GM21515 (cell line): ENCODE results near the gene ETFA.
"Not testable (repeated sequence)": the region's sequence is repeated elsewhere in the genome, so short reads cannot be mapped to it uniquely, and the experiment has no call there.

Experiments used
- ATAC-seq: cut with Tn5 transposase; IDR thresholded peaks from one replicate; pipeline ENCODE4 v1.9.1; 2021; ENCODE audit not compliant: unreplicated experiment

The ETFA gene

DNA sequence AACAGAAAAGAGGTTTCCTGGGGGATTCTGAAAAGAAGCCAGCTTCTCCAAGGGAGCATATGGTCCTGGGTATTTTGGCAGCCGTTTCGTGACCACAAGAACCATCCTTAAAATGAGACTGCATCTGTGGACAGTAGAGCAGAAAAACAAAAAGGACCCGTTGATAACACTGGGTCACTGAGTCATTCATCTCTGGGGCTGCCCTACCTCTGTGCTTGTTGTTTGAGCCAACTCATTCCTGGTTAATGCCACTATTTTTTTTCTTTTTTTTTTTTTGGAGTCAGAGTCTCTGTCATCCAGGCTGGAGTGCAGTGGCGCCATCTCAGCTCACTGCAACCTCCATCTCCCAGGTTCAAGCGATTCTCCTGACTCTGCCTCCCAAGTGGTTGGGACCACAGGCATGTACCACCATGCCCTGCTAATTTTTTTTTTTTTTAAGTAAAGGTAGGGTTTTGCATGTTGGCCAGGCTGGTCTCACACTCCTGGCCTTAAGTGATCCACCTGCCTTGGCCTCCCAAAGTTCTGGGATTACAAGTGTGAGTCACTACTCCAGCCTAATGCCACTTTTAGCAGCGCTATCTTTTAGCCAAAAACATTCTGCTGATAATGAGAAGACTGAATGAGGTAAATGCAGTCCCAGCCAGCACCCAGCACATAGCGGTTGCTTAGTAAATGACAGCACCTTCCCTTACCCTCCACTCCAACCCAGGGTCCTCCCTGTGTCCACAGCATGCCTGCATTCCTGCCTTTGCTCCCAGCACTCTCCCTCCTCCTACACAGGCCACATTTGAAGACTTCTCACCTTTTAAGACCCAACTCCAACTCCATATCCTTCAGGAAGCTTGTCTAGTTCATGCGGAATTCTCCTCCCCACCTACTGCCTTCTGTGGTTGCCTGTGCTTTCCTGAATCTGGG is 16.2 kb upstream of the ETFA start:
- no peak for ATAC-seq

DNA sequence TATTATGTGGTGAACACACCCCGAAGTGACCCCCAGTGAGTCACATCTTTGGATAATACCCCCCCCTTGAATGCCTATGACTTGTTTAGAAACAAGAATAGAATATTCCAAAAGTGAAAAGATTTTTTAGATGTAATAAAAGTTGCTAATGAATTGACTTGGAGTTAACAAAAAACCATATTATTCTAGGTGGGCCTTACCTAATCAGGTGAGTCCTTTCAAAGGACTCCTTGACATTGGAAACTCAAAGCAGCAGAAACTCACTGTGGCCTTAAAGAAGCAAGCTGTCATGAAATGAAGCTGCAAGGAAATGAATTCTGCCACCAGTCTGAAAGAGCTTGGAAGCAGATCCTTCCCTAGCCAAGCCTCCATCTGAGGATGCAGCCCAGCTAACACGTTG is 14.4 kb upstream of the ETFA start:
- no peak for ATAC-seq

DNA sequence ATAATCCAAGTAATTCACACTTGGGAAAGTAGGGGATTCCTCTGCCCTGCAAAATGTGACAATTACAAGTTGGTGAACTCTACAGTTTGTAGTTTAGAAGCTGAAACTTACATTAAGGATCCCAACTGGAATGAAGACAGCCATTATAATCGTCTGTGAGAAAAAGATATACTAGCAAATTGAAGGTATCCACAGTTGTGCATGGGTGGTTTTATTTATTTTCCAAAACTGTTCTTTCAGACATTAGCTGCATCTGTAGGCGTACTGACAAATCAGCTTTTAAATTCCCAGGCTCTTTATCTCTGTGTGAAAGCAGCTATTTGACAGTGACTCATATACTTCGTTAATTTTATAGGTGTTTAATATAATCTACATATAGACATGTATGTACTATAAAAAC is 12.8 kb upstream of the ETFA start:
- ATAC-seq: no peak

DNA sequence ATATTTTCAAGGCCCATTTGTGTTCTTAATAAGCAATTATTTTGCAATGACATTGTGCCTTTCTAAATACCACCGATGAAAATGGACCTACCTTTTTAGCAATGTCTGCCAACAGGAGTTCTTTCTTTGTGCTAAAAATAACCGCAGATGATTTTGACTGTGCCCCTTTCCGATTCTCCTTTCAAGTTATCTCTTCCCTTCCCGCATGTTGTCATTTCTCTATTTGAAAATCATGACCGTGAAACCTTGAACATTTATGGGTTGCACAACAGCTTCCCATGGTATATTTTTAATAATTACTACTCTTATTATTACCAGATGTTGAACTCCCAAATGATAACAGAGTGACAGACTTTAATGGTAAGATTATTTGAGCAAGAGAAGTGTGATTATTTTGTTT is 10.3 kb upstream of the ETFA start:
- no peak for ATAC-seq

DNA sequence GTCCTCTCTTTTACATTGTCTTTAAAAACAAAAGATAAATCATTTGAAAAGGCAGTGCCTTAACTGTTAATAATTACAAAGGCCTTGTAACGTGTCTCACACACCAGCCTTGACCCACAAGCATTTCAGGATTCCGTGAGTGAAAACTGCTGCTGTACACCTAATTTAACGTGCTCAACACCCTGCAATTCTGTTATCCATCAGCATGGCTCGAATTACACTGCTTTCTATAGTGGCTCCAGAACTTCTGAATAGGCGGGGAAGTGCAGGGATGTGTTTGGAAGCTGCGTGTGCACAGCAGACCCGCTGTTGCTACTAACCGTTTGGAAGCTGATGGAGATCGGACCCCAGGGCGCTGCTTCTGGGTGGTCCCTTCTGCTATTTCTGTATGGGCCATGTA is 9.9 kb upstream of the ETFA start:
- ATAC-seq: no peak

DNA sequence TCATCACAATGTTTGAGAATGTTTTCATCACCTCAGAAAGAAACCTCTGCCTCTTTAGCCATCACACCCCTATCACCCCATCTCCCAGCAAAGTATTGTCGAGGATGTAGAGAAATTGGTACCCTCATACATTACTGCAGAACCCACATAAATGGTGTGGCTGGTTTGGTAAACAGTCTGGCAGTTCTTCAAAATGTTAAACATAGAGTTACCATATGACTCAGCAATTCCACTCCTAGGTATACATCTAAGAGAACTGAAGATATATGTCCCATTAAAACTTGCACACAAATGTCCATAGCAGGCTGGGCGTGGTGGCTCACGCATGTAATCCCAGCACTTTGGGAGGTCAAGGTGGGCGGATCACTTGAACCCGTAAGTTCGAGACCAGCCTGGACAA is 8.7 kb upstream of the ETFA start:
- no peak for ATAC-seq

DNA sequence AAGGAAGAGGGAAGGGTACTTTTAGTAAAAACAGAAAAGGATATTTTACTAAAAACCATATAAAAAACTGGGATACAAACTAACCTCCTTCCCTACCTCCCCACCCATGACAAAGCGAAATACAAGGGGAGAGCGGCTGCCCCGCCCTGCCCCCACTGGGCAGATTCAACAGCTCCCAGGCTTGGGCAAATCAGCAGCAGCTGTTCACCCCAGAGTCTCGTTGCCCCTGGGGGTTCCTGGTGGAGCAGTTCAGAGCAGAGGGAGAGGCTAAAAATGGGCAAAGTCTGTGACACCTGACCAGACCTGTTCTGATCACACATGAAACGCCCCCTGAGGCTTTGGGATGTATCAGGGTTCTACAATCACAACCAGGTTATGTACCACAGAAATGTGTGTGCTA is 2.5 kb upstream of the ETFA start:
- no peak for ATAC-seq

DNA sequence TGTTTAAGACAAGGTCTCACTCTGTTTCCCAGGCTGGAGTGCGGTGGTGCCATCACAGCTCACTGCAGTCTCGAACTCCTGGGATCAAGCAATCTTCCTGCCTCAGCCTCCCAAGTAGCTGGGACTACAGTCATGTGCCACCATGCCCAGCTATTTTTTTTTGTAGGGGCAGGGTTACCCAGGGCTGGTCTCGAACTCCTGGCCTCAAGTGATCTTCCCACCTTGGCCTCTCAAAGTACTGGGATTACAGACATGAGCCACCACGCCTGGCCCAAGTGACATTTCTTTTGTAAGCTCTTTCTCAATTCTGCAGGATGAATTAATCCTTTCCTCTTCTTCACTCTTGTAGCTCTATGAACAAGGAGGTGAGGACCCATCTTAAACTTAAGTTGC is 1.9 kb upstream of the ETFA start:
- ATAC-seq: not testable (repeated sequence)

DNA sequence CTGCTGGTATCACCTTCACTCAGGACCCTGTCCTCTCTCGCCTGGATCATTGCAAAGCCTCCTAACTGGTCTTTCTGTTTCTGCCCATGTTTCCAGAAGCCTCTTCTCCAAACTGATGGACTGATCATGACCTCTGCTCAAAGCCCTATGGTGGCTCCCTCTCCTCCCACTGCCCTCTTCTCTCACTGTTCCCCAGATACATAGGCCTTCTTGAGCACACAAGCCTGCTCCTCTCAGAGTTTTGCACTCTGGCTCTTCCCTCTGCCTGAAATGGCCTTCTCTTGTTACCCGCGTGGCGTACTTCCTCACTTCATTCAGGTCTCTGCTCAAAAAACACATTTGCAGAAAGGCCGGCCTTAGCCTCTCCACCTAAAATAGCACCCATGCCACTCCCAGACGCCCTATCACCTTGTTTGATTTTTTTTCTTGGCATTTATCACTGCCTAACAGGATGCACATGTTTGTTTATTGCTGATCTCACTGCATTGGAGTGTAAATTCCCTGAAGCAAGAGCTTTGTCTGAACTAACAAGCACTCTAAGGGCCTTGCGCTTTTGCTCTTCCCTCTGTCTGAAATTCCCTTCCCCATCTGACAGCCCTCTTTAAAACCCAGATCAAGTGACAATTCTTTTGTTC is 1.4 kb upstream of the ETFA start:
- ATAC-seq: no peak

DNA sequence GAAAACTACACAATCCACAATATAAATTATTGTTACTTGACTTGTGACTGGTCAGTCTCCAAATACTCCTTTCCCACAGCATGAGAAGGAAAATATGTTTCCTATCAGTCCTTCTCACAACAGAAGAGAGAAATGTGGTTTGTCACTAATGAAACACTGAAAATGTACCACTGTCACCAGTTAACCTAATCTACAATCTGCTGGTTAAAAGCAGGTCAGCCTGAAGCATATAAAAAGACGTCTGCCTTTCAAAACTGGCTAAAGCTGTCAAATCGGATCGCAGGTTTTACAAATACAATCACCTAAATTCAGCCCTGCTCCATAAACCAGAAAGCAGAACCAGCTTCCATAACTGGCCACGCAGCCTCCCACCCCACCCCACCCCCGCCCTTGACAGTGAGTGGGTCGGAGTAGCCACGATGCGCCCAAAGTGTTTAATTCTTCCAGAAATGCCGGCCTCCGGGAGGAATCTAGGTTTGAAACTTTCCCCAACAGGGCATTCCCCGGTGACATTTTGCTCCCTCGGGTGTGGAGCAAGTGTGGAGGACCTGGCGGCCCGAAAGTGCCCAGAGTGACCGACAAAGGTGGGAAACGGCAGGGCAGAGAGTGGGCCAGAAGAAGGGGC is 682 bp downstream of the ETFA start:
- ATAC-seq: peak; percentile 2

DNA sequence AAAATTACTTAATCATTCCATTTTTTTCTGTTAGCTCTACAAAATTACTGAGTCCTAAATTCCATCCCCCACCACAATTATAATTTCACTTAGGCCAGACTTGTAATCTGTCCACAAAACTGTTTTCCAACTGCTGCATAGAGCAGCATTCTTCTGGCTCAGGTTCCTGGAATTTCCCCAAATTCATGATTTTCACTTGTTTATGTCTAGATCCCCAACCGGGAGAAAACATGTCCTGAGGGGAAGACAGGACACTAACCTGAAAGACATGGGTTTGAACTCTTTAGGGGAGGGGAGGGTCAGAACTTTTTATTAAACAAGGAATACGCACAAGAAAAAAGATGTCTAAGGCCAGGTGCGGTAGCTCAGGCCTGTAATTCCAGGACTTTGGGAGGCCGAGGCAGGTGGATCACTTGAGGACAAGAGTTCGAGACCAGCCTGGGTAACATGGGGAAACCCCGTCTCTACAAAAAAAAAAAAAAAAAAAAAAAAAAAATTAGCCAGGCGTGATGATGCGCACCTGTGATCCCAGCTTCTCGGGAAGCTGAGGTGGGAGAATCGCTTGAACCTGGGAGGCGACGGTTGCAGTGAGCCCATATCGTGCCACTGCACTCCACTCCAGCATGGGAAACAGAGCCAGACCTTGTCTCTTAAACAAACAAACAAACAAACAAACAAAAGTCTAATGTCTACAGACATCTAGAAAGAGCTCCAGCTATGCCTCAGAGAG is 1.5 kb downstream of the ETFA start:
- no peak for ATAC-seq

DNA sequence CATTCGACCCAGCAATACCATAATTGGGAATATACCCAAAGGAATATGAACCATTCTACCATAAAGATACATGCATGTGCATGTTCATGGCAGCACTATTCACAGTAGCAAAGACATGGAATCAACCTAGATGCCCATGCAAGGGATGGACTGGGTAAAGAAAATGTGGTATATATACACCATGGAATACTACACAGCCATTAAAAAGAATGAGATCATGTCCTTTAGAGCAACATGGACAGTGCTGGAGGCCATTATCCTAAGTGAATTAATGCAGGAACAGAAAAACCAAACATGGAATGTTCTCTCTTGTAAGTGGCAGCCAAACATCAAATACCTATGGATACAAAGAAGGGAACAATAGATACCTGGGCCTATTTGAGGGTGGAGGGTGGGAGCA is 7.4 kb downstream of the ETFA start:
- no peak for ATAC-seq

DNA sequence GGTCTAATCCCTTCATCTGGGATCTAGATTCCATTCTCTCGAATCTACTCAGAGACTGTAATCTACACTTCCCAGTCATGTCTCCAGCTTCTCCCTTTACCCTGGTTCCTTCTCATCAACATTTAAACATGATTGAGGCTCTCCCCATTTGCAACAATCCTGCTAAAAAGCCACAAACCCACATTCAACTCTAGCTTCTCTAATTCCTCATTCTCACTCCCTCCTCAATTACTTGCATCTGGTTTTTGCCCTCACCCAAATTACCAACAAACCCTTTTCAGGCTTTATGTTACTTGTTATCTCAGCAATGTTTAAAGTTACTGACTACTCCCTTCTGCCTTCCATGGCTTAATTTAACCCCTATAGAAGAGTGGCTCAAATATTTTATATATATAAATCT is 11.5 kb downstream of the ETFA start:
- ATAC-seq: no peak

DNA sequence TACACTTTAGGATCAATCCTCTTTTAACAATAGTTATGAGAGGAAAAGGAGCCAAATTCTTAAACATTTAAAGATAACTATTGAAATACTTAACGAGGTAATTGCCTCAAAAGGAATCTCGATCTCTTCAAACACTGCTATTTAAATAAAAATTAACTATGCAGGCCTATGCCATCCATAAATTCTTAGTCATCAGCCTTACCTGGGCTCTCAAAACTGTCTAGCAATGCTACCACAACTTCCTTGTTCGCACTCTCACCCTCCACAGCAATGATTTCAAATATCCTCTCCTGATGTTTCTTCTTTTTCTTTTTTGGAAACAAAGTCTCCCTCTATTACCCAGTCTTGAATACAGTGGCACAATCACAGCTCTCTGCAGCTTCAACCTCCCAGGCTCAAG is 12.3 kb downstream of the ETFA start:
- no peak for ATAC-seq

DNA sequence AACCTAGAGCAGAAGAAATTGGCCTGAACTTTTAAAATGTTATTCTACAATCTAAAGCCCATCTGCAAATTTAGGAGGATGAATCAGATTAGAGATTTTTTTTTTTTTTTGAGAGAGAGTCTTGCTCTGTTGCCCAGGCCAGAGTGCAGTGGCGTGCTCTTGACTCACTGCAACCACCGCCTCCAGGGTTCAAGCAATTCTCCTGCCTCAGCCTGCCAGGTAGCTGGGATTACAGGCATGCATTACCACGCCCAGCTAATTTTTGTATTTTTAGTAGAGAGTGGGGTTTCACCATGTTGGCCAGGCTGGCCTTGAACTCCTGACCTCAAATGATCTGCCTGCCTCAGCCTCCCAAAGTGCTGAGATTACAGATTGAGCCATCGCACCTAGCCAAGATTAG is 13.3 kb downstream of the ETFA start:
- not testable (repeated sequence) for ATAC-seq

DNA sequence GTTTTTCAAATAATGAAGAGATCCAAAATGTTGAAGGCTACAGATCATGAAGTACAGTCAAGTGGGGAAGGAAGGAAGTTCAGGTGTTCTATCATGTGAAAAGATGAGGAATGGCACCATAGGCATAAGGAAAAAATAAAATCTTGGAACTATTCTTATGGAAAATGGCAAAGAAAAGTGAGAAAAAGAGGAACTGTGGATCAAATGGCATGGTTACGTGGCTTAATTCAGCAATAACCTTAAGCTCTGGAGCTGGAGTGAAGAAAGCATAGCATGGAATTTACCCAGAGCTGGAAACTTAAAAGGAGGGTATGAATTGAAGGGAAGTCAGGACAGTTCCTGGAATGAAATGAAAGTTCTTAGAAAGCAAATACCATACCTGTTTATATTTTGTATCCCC is 14.4 kb downstream of the ETFA start:
- ATAC-seq: no peak

DNA sequence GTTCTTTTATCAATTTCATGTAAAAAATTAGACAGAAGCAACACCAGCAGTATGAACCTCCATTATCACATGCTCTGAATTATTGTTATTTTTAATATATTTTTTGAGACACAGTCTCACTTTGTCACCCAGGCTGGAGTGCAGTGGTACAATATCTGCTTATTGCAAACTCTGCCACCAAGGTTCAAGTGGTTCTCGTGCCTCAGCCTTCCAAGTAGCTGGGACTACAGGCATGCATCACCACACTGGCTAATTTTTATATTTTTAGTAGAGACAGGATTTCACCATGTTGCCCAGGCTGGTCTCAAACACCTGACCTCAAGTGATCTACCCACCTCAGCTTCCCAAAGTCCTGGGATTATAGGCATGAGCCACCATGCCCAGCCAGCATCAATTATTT is 16.8 kb downstream of the ETFA start:
- not testable (repeated sequence) for ATAC-seq

DNA sequence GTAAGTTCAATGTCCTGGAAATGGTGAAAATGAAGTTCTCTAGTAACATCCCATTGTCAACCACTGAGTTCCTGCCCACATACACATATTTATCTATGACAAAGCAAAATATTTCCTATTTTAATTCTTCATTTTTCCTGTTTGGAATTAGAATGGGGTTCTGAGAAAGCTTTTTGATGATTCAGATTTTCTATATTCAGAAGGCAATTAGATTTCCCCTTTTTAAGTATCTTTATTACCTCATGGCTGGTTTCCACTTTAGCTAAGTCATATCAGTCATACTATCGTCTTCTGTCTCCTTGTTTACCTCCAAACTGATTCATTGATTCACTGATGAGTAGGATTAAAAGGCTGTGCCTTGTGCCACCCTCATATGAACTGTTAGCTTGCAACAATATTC is 17.9 kb downstream of the ETFA start:
- no peak for ATAC-seq

DNA sequence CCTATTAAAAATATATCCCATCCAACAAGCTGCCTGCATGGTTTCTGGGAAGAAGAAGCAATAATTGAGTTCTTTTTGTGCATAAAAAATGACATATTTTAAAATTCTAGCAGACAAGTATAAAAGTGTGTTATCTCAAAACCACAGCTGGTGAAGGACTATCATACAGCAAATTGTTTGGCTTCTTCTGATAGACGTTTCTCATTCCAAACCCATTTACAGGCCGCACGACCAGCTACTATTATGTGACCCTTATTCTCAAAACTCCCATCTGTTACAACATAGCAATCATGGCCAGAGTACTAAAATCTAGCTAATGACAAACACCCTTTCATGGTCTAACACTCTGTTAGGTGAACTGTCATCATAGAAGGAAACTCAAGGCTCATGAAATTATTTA is 21.7 kb downstream of the ETFA start:
- no peak for ATAC-seq

DNA sequence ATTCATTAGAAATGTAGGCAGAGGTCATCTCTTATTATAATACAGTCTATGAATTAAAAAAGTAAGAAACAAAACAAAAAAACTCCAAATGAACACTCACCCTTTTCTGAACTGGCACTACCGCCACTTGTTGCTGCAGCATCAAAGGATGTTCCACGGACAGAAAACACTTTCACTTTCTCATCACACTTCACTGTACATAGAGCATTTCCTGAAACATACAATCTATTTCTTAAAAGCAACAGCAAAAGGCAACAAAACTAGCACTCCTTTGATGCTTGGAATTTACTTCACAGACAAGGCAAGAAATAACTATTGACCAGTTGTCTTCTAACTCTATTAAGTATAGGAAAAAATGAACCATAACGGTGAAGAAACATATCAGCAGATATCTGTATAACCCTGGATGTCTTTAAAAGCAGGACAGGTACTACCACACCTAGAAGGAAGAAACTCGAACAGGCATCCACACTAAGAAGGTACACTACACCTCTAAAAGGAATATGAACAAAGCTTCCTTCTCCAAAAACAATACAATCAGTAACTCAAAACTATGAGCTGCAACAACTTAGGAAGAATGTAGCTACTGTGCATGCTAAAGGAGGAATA is 24.9 kb downstream of the ETFA start:
- ATAC-seq: no peak

DNA sequence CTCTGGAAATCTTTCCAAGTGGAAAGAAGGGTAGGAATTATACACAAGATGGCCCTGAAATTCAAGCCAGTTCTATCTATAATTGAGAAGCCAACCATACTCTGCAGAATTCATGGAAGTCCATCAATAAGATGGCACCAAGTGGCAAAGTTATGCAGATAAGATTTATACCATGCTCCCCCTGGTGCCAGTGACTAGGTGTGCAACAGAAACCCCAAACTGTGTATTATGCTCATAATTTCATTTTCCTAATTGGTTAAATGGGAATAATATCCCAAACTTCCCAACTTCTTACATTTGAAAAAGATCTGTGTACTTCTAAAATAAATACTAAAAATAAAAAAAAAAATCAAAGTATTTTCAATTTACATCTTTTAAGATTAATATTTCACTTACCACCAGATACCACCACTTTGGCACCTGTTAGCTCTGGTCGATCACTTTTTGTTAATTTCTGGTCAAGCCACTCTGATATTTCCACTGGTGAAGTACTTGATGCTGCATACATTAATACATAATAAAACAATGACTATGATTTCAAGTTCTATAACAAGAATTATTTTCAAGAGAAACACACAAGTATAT is 25.9 kb downstream of the ETFA start:
- ATAC-seq: no peak
